HTR-8/SVneo (cell line): Measurements from ENCODE around the gene COL6A5.
"Not testable (repeated sequence)": the region's sequence is repeated elsewhere in the genome, so short reads cannot be mapped to it uniquely, and the experiment has no call there.

Source experiments
- DNase-seq: peaks from one replicate; pipeline ENCODE4 v3.0.0; 2011; ENCODE audit warnings: low spot score, mixed read lengths; ENCODE audit not compliant: insufficient read length
- FAIRE-seq: peaks from 2 replicates; lab custom pipeline; 2011; peaks lifted over from hg19 to GRCh38; lab: Jason Lieb, UNC

The COL6A5 gene

GRCh38 chr3:130345487-130346079 is at the start of gene COL6A5:
COL6A5 (plus strand) TSS chr3:130345672; CDS start chr3:130373639, 27,967 bp downstream.
- FAIRE-seq: no peak

GRCh38 chr3:130299531-130299930 is 45.9 kb upstream of the COL6A5 start:
- DNase-seq (no peak), FAIRE-seq (no peak)

More at GRCh38 chr3:130345487-130346079, at the start of gene COL6A5:
- DNase-seq: no peak

GRCh38 chr3:130300888-130301287 is 44.6 kb upstream of the COL6A5 start:
- FAIRE-seq (no peak), DNase-seq (no peak)

- DNase-seq (no peak), FAIRE-seq (no peak)
Observed at GRCh38 chr3:130310109-130310508, 35.4 kb upstream of the COL6A5 start.

- no peak for FAIRE-seq
- DNase-seq: no peak
Observed at GRCh38 chr3:130312374-130312773, 33.1 kb upstream of the COL6A5 start.

GRCh38 chr3:130316169-130316568 is 29.3 kb upstream of the COL6A5 start:
- FAIRE-seq: no peak
- DNase-seq: no peak

- FAIRE-seq (no peak), DNase-seq (no peak)
Observed at GRCh38 chr3:130323503-130323902, 22.0 kb upstream of the COL6A5 start.

- no peak for FAIRE-seq
- no peak for DNase-seq
Observed at GRCh38 chr3:130340766-130341165, 4.7 kb upstream of the COL6A5 start.

- no peak for DNase-seq
- FAIRE-seq: no peak
Observed at GRCh38 chr3:130341388-130341787, 4.1 kb upstream of the COL6A5 start.

- FAIRE-seq (no peak), DNase-seq (no peak)
Observed at GRCh38 chr3:130341882-130342281, 3.6 kb upstream of the COL6A5 start.

- DNase-seq: no peak
- no peak for FAIRE-seq
Observed at GRCh38 chr3:130342821-130343661, 2.4 kb upstream of the COL6A5 start.

- not testable (repeated sequence) for FAIRE-seq, DNase-seq
Observed at GRCh38 chr3:130348258-130348657, 2.8 kb downstream of the COL6A5 start.

GRCh38 chr3:130354430-130354829 is 9.0 kb downstream of the COL6A5 start:
- FAIRE-seq (no peak), DNase-seq (no peak)

- FAIRE-seq (no peak), DNase-seq (no peak)
Observed at GRCh38 chr3:130374033-130374432, 28.6 kb downstream of the COL6A5 start.

- no peak for DNase-seq
- FAIRE-seq: no peak
Observed at GRCh38 chr3:130374908-130375307, 29.4 kb downstream of the COL6A5 start.

- FAIRE-seq (no peak), DNase-seq (no peak)
Observed at GRCh38 chr3:130377960-130378676, 32.6 kb downstream of the COL6A5 start.

GRCh38 chr3:130378677-130379191 is 33.3 kb downstream of the COL6A5 start:
- FAIRE-seq: no peak

GRCh38 chr3:130379274-130379673 is 33.8 kb downstream of the COL6A5 start:
- no peak for DNase-seq
- no peak for FAIRE-seq

More at GRCh38 chr3:130378677-130379191, 33.3 kb downstream of the COL6A5 start:
- no peak for DNase-seq

- FAIRE-seq (no peak), DNase-seq (no peak)
Observed at GRCh38 chr3:130380398-130380797, 34.9 kb downstream of the COL6A5 start.

GRCh38 chr3:130383424-130383823 is 38.0 kb downstream of the COL6A5 start:
- no peak for DNase-seq
- no peak for FAIRE-seq
